Smooth muscle cell (in vitro differentiated cells): Measurements from ENCODE around the gene FAM169A. TPM values are rescaled to one million over a fixed set of nuclear protein-coding genes. Genes with fewer than 3 reads are reported as not detected.
A peak's percentile ranks its signal among the peaks of the same experiment; 100 is the strongest.
"Not testable (repeated sequence)": the region's sequence is repeated elsewhere in the genome, so short reads cannot be mapped to it uniquely, and the experiment has no call there.

Source experiments
- DNase-seq: peaks from one replicate; lab custom pipeline; 2025; ENCODE audit not compliant: unreplicated experiment; lab: John Stamatoyannopoulos, UW
- H2AFZ ChIP-seq: fragments of 200-600 bp; sonication (generic); 2 replicates; pipeline ENCODE4 v1.6.0; 2016; ENCODE audit warnings: antibody characterized with exemption, low read depth, mild to moderate bottlenecking
- H3F3A ChIP-seq: fragments of 200-600 bp; sonication (generic); 2 replicates; pipeline ENCODE4 v1.6.0; 2017; ENCODE audit warnings: antibody characterized with exemption, low read depth
- H3K27ac ChIP-seq: fragments of 200-600 bp; sonication (generic); 2 replicates; pipeline ENCODE4 v1.5.1; 2016; ENCODE audit warnings: low read depth, mild to moderate bottlenecking
- H3K27me3 ChIP-seq: fragments of 200-600 bp; sonication (generic); 2 replicates; pipeline ENCODE4 v1.6.1; 2016; ENCODE audit warnings: low read depth, mild to moderate bottlenecking
- H3K36me3 ChIP-seq: fragments of 200-600 bp; sonication (generic); 2 replicates; pipeline ENCODE4 v1.5.1; 2016; ENCODE audit warnings: low read depth
- H3K4me1 ChIP-seq: fragments of 200-600 bp; sonication (generic); 2 replicates; pipeline ENCODE4 v1.5.1; 2016; ENCODE audit warnings: low read depth
- H3K4me2 ChIP-seq: fragments of 200-600 bp; sonication (generic); 2 replicates; pipeline ENCODE4 v1.6.0; 2016; ENCODE audit warnings: mild to moderate bottlenecking
- H3K4me3 ChIP-seq: fragments of 200-600 bp; sonication (generic); 2 replicates; pipeline ENCODE4 v1.5.1; 2016; ENCODE audit warnings: mild to moderate bottlenecking
- H3K79me2 ChIP-seq: fragments of 200-600 bp; sonication (generic); 2 replicates; pipeline ENCODE4 v1.6.0; 2016; ENCODE audit warnings: low read depth, mild to moderate bottlenecking
- H3K9ac ChIP-seq: fragments of 200-600 bp; sonication (generic); 2 replicates; pipeline ENCODE4 v1.6.0; 2016; ENCODE audit warnings: low read depth
- H3K9me3 ChIP-seq: fragments of 200-600 bp; sonication (generic); replicated peaks from 2 replicates; pipeline ENCODE4 v1.5.1; 2016; ENCODE audit warnings: low read depth
- H4K20me1 ChIP-seq: fragments of 200-600 bp; sonication (generic); 2 replicates; pipeline ENCODE4 v1.6.0; 2016; ENCODE audit warnings: low read depth
- CTCF ChIP-seq: fragments of 200-600 bp; sonication (generic); IDR thresholded peaks from 2 replicates; pipeline ENCODE4 v1.5.1; 2017; ENCODE audit warnings: borderline replicate concordance, mild to moderate bottlenecking, antibody characterized with exemption; ENCODE audit not compliant: insufficient read depth, poor library complexity, severe bottlenecking
- WGBS: methylation state at CpG from one replicate; pipeline ENCODE4 v1.1.7; 2016; ENCODE audit warnings: low lambda C conversion rate; 5-methylcytosine and 5-hydroxymethylcytosine counted together
- polyA plus RNA-seq: library from polyadenylated mRNA; unstranded; fragments of >200 nt; fragmentation: Nextera tagmentation; extraction: Ambion mirVana; gene quantifications from 2 replicates; pipeline ENCODE4 v1.2.1, GENCODE V29; 2016
- total RNA-seq: library from RNA; depleted of rRNA; stranded (reverse); fragments of >200 nt; gene quantifications from 2 replicates; pipeline ENCODE4 v1.2.3, GENCODE V29; 2014

Gene FAM169A
- total RNA-seq (4.0 and 7.5 TPM in 2 replicates), polyA plus RNA-seq (0.70 and 1.0 TPM in 2 replicates)

DNA sequence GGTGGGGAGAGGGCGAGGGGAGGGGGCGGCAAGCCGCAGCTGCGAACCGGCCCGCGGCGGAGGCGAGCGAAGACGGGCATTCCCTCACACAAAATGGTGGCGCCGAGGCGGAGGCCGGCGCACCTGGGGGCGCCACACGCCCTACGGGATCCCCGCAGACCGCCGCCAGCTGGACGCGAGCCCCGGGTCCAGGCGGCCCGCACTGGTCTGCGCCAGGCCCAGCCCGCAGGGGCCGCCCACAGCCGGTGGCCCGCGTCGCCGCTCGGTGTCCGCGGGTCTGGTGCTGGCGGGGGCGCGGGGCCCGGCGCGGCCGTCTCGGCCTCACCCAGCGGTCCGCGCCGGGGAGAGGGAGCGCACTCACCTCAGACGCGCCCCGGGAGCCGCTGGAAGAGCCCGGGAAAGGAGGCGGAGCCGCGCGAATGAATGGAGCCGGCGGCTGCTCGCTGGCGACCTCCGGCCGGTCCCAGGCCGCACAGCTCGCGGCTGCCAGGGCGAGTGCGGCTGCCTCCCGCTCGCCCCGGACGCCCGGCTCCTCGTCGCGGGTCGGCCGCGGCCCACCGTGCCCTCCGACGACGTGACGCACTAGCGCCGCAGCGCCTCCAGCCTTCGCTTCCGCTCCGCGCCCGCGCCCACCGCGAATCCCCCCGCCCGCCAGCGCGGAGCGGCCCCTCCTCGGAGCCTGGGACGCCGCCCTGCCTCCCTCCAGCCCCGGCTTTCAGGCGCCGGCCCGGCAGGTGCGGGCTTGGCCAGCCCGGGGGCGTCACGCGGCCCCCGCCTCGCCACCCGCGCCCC lies at the start of gene FAM169A:
Gene FAM169A (minus strand): TSS at position 584 of the 792 bp plus-strand sequence. CDS start 24,711 bp downstream, outside the sequence.
- Histone ChIP-seq H3F3A (no peaks in the 10 kb centered on the region), H3K4me2 (peak within 1 kb of the TSS; percentile 94), H3K9me3 (no peaks in the 10 kb centered on the region), H3K79me2 (peaks cover 18% of the 10 kb centered on the region), H3K9ac (peak within 1 kb of the TSS; percentile 40), H3K27ac (no peak within 1 kb of the TSS), H3K27me3 (no peaks in the 10 kb centered on the region), H2AFZ (peak within 1 kb of the TSS; percentile 95), H3K4me3 (peak within 1 kb of the TSS; percentile 72), H3K4me1 (no peaks in the 10 kb centered on the region), H4K20me1 (no peaks in the 10 kb centered on the region), H3K36me3 (no peaks in the 10 kb centered on the region)
- WGBS: under 1% methylated on average over 75 of the region's 119 CpGs
- DNase-seq: no peak
- no peak for TF ChIP-seq CTCF

- no peaks in the 10 kb centered on the region for H3K9me3 ChIP-seq
- no peaks in the 10 kb centered on the region for H3K4me1 ChIP-seq
- no peak for TF ChIP-seq CTCF
- no peak overlapping the region for H3K27ac ChIP-seq
- H4K20me1 ChIP-seq: no peaks in the 10 kb centered on the region
- no peaks in the 10 kb centered on the region for H3K79me2 ChIP-seq
- no peak overlapping the region for H3K9ac ChIP-seq
- DNase-seq: no peak
- no peaks in the 10 kb centered on the region for H3K36me3 ChIP-seq
- H3F3A ChIP-seq: no peaks in the 10 kb centered on the region
- no peak overlapping the region for H2AFZ ChIP-seq
- no peak overlapping the region for H3K4me3 ChIP-seq
- WGBS: 88% methylated on average over 1 of the region's 1 CpG
- H3K4me2 ChIP-seq: no peak overlapping the region
- no peaks in the 10 kb centered on the region for H3K27me3 ChIP-seq
Measured at GRCh38 chr5:74915488-74915887, 49.3 kb upstream of the FAM169A start.

GRCh38 chr5:74911421-74911820 lies 45.2 kb upstream of the FAM169A start:
- not testable (repeated sequence) for H4K20me1 ChIP-seq, H3K9ac ChIP-seq, H3K4me3 ChIP-seq, H3K79me2 ChIP-seq, H3K27ac ChIP-seq, H3K4me1 ChIP-seq, DNase-seq, H2AFZ ChIP-seq, H3K27me3 ChIP-seq, H3K4me2 ChIP-seq, H3K9me3 ChIP-seq, H3K36me3 ChIP-seq, H3F3A ChIP-seq
- 95% methylated on average over 2 of the region's 2 CpGs for WGBS

DNA sequence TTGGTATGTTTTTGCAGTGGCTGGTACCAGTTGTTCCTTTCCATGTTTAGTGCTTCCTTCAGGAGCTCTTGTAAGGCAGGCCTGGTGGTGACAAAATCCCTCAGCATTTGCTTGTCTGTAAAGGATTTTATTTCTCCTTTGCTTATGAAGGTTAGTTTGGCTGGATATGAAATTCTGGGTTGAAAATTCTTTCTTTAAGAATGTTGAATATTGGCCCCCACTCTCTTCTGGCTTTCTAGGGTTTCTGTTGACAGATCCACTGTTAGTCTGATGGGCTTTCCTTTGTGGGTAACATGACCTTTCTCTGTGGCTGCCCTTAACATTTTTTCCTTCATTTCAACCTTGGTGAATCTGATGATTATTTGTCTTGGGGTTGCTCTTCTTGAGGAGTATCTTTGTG lies 43.7 kb upstream of the FAM169A start:
- not testable (repeated sequence) for H3F3A ChIP-seq, H3K9me3 ChIP-seq, DNase-seq, H3K4me2 ChIP-seq, H4K20me1 ChIP-seq, H3K27me3 ChIP-seq, H3K27ac ChIP-seq, H3K9ac ChIP-seq, H3K36me3 ChIP-seq, H2AFZ ChIP-seq, H3K4me3 ChIP-seq, H3K79me2 ChIP-seq, H3K4me1 ChIP-seq

- not testable (repeated sequence) for H2AFZ ChIP-seq, DNase-seq, H3K79me2 ChIP-seq, H3K9ac ChIP-seq, H3K27ac ChIP-seq, H3F3A ChIP-seq, H3K36me3 ChIP-seq, H3K4me3 ChIP-seq, H3K27me3 ChIP-seq, H4K20me1 ChIP-seq, H3K4me1 ChIP-seq, H3K9me3 ChIP-seq, H3K4me2 ChIP-seq
- 95% methylated on average over 6 of the region's 6 CpGs for WGBS
Measured at GRCh38 chr5:74908237-74908636, 42.0 kb upstream of the FAM169A start.

- H3F3A ChIP-seq, H4K20me1 ChIP-seq, DNase-seq, H3K9me3 ChIP-seq, H3K79me2 ChIP-seq, H3K4me2 ChIP-seq, H3K27me3 ChIP-seq, H3K4me3 ChIP-seq, H3K36me3 ChIP-seq, H2AFZ ChIP-seq, H3K27ac ChIP-seq, H3K9ac ChIP-seq, H3K4me1 ChIP-seq: not testable (repeated sequence)
- WGBS: 98% methylated on average over 4 of the region's 4 CpGs
Measured at GRCh38 chr5:74904713-74905112, 38.5 kb upstream of the FAM169A start.
